HG02840 (cell line): ENCODE data around the gene SLC34A3.
A peak's percentile ranks its signal among the peaks of the same experiment; 100 is the strongest.

Source experiments
- ATAC-seq: cut with Tn5 transposase; IDR thresholded peaks from one replicate; pipeline ENCODE4 v1.9.1; 2021; ENCODE audit warnings: mild to moderate bottlenecking, moderate library complexity, moderate number of reproducible peaks; ENCODE audit not compliant: unreplicated experiment, low FRiP score

SLC34A3 gene

DNA sequence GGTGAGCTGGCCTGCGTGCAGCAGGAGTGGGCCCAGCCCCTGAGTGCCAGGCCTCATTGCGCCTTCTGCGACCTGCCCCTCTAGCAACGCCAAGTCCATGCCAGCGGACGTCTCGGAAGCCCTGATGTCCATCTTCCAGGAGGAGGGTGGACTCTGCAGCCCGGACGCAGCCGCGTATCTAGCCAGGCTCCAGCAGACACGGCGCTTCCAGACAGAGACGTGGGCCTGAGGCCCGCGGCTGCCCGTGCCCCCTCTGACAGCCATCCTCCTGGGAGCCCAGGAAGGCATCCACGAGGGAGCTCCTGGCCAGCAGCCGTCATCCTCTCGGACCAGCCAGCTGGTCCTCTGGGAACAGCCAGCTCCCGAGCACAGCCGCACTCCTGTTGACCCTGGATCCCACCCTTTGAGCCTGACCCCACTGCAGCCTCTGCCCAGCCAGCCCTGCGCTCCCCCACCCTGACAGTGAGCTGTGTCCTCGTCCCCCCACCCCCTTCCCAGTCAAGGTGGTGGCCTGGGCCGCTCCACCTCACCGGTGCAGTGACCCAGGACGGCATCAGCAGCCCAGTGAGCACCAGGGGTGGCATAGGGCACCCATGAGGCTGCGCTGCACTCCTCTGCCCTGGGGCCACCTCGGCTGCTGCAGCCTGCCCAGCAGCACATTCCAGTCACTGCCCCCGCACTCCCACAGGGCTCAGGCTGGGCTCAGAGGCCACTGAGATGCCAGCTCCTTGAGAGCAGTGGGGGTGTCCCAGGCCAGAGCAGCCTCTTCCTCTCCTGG, 14.3 kb upstream of the SLC34A3 start:
- no peak for ATAC-seq

DNA sequence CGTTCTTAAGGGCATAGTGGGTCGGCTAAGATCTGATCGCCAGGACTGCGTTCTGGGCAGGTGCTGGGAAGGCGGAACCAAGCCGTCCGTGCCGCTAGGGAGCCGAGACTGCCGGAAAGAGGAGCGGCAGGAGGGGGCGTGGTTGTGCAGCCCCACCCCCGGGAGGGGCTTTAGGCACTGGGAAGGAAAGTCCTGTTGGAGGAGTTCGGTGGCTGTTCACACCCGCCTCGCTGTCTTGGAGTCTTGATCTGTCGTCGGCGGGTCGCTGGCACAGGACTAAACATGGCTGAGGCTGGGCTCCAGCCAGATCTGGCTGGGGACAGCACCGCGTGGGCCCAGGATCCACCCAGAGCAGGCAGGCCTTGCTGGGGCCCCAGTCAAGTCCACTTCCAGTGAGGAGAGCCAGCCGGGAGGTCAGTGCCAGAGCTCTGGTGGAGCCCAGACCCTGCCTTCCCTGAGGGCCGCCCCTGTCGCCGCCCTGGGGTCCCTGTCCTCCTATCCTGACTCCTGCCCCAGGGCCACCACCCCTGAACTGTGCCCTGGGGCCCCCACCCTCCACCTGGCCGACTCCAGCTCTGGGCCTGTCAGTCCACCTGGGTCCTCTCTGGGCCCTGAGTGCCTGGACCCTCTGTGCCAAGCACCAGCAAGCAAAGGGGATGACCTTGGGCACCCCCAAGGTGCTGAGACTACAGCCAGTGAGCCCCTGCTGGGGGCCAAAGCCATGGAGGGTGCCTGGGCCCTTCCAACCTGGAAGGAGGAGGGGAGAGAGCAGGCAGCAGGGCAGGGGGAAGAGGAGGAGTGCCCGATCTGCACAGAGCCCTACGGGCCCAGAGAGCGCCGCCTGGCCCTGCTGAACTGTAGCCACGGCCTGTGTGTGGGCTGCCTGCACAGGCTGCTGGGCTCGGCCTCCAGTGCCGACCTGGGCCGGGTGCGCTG, 13.2 kb upstream of the SLC34A3 start:
- ATAC-seq = no peak

DNA sequence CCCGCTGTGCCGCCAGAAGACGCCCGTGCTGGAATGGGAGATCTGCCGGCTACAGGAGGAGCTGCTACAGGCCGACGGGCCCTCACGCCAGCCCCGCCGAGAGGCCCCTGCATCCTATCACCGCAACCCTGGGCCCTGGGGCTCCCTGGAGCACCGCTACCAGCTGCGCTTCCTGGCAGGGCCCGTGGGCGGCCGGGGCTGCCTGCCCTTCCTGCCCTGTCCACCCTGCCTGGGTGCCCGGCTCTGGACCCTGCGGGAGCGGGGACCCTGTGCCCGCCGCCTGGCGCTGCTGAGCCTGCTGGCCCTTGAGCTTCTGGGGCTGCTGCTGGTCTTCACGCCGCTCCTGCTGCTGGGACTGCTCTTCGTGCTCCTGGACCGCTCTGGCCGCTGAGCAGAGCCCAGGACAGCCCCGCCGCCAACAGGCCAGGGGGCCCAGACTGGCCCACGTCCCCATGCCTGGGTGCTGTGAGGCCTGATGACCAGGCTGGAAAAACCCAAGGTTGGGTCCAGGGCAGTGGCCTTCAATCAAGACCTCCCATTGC, 12.4 kb upstream of the SLC34A3 start:
- ATAC-seq = no peak

DNA sequence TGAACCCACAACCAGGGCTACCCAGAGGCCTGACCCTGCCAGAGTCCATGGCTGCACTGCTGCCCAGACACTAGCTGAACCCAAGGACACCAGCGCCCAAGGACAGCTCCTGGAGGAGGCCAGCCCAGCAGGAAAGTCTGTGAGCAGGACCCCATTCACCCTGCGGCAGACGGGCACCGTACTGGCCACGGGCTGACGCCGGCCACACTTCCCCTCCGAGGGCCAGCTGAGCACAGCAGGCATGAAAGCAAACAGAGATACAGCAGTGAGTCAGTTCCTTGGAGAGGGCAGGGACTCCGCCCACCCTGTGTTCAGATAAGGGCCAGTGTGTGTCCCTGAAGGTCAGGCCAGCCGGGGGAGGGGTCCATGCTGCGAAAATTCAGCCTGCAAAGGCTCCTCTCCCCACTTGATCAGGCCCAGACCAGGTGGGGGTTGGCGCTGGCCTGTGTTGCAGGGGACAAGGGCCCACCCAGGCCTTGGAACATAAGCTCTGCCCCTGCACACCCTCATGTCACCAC, 11.9 kb upstream of the SLC34A3 start:
- no peak for ATAC-seq

DNA sequence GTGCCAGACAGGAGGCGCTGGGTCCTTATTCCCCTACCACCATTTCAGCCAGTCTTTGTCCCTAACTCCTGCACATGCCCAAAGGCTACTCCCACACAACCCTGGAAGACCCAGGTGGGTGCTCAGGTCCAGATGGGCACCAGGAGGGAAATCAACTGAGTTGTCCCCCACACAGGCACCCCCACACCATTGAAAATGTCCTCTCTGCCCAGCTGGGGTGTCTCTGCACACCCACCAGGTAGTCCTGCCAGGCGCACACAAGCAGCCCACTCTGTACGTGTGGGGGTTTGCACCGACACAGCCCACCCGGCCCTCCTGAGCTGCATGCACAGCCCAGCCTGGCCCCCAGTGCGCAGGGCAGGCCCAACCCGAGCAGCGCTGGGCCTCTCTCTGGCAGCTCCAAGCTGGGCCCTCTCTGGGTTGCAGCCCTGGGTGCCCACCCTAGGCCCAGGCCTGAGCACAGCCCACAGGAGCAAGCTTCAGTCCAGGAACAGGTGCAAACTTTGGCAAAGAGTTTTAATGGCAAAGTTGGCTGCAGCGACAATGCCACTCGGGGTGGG, 10.9 kb upstream of the SLC34A3 start:
- ATAC-seq = no peak

DNA sequence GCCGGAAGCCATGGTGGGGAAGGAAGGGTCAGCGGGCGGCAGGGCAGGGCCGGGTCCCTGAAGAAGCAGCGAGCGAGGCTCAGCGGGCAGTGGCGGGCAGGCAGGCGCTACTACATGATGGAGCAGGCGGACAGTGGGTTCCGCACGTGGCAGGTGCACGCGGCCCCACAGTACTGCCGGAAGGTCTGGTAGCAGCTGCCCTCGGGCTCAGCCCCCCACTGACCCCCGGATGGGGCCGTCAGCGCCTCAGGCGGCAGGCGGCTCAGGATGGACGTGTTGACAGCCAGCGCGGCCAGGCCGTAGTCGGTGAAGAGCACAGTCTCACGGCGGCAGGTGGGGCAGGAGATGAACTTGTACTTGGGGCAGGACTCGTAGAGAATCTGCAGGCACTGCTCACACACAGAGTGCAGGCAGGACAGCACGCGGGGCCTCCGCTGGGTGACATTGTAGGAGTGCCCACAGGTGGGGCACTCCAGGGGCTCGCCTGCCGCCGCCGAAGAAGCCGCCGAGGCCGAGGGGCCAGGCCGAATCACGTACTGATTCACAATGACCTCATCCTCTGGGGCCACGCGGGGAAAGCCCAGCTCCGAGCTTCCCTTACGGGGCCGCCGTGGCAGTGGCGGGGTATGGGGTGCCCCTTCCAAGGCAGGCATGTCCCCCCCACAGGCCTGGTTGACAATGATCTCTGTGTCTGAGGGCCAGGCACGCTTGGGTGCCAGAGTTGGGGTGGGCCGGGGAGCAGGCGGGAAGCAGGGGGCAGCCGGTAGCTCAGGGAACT, 10.2 kb upstream of the SLC34A3 start:
- ATAC-seq = no peak

DNA sequence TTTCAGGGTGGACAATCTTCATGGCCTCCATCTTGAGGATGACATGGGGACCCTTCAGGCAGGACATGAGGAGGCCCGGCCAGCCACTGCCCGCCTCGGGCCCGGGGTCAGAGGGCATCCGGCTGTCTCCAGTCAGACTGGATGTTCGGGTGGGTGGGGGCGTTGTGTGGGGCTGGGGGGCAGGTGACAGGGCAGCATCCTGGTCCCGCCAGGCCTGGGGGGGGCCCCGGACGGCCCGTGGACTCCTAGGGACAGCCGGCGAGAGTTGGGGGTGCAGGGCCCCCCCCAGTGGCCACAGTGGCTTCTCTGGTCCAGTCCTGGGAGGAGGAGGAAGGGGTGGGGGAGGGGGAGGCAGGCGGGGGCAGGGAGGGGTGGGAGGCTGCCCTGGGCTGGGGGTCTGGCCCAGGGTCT, 9.6 kb upstream of the SLC34A3 start:
- no peak for ATAC-seq

DNA sequence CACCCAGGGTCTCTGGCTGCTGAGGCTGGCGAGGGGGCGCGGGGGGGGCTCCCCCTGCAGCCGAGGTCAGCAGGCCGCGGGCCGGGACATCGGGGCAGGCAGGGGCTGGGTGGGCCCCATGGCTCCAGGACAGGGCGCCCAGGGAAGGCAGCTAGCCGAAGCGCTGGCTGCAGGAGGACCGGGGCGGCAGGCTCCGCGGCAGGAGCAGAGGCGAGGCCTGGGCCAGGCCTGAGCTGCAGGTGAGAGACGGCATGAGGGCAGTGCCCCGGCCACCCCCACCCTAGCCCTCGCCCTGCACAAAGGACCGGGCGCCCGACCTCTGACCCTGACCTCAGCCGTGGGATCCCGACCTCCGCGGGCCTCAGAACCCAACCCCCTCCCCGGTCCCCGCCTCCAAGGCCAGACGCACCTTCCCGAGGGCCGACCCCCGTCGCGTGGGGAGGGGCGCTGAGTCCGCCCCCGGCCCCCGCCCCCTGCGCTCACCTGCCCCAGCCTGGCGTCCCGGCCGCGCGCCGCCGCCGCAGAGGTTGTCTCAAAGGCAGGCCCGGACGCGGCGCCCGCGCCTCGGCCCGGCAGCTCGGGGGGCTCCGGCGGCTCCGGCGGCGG, 9.1 kb upstream of the SLC34A3 start:
- ATAC-seq = no peak

DNA sequence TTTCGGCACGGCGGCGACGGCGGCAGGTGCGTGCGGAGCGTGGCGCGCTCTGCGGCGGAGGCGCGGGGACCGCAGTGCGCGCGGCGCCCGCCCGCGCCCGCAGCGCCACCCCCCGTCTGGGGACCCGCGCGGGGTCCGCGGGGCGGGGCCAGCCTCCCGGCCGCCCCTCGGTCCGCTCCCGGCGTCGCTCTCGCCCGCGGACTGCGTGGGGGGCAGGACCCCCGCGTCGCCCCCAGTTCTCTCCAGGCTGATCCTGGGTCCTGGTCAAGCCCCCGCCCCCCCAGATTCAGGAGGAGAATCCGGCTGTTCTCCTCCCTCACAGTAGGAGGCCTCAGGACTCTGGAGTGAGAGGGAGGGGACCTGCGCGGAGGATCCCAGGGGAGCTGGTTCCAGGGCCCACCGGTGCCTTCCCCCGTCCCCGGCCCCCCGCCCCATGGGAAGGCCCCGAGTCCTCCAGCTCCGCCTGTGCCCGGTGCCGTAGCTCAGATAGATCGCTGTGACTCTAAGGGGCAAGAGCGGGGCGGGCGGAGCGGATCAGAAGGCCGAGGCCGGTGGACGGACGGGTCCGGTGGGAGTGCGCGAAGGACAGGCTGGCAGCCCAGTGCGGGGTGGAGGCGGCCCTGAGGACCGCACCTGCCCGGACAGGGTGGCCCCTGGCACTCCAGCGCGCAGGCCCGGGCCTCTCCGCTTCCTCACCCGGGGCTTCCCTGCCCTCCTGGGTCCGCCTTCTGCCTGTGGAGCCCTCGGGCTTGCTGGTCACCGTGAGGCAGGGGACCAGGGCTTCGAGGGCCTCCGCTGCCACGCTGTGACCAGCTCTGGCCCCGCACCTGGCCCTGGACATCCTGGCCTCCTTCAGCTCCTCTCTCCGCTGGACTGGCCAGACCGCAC, 8.3 kb upstream of the SLC34A3 start, which contains the start of gene RNF208:
TSS of gene RNF208 (minus strand) at position 51 of the 888 bp plus-strand sequence. CDS start 1,028 bp downstream, outside the sequence.
- peak; percentile 1 for ATAC-seq

DNA sequence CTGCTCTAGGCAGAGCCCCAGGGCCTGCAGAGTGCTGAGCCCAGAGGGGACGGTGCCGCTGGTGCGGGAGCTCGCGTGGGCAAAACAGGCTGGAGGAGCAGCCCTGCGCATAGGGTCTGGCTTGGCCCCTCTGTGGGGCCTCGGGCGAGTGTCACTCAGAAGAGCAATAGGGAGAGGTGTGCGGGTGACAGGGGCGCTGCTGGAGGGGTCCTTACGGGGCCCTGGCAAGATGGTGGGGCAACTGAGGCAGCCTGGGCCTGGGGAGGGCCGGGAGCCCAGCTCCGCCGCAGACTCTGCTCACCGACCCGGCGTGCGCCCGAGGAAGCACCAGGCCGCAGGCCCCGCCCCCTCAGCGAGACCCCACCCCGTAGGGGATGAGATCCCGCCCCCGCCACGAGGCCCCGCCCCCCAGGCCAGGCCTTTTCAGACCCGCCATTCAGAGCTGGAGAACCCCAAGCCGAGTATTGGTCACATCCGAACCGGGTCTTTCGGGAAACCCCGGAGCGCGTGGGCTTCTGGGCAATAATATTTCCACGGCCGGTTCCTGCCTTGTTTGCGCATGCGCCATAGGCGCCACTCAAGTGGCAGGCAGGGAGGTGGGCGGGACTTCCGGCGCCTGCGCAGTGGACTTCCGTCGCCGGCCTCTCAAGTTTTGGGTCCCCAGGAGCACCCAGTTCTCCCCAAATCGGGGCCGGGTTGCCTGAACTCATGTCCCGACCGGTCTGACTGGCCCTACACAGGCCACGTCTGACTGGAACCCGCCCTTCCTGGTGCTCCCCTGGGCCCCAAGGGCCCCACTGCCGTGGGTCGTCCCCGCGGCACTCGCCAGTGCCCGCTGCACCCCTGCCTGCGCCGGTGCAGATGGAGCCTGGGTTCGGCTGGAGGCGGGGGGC, 7.4 kb upstream of the SLC34A3 start:
- peak; percentile 84 for ATAC-seq

DNA sequence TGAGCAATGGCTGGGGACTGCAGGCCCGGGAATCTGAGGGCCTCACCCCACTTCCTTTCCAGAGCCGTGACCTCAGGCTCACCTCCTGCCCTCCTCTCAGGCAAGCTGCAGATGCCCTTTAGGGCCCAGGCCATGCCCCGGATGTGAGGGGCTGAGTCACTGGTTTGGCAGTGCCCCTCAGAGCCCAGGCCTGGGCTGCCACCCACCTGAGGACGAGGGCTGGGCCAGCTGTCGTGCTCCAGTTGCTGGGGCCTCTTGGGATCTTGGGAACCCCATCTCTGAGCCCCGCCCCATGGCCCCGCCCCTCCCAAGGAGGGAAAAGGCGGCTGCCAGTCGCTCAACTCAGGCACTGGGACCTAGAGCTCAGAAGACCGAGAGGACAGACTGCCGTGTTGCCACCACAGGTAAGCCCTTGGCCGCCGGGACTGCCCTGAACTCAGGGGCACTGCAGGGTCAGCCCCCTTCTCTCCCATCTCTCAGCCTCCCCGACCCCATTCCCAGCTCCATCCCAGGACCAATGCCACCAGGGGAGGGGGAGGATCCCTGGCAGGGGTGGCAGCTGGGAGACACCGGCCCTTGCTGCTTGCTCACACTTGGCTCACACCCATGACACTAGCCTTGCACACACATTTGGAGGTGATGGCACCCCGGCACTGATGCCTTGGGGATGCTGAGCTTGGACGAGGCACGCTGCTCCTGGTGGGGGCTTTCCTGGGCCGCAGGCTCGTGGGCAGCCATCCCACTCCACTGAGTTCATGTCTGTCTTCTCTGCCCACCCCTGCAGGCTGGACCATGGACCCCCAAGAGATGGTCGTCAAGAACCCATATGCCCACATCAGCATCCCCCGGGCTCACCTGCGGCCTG, 5.6 kb upstream of the SLC34A3 start, which contains the start of gene CYSRT1:
TSS of gene CYSRT1 (plus strand) at position 345 of the 865 bp plus-strand sequence. CDS start at position 793, 448 bp downstream.
- no peak for ATAC-seq

DNA sequence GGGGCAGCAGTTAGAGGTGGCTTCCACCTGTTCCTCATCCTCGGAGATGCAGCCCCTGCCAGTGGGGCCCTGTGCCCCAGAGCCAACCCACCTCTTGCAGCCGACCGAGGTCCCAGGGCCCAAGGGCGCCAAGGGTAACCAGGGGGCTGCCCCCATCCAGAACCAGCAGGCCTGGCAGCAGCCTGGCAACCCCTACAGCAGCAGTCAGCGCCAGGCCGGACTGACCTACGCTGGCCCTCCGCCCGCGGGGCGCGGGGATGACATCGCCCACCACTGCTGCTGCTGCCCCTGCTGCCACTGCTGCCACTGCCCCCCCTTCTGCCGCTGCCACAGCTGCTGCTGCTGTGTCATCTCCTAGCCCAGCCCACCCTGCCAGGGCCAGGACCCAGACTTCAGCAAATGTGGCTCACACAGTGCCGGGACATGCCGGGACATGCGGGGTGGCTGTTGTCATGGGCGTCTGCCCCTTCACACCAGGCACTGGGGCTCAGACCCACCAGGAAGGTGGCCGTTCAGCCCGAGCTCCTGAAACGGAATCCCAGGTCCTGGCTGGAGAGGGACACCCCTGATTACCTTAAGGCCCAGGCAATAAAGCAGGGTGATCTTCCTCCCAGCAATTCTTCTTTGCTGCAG, 4.9 kb upstream of the SLC34A3 start:
- no peak for ATAC-seq

DNA sequence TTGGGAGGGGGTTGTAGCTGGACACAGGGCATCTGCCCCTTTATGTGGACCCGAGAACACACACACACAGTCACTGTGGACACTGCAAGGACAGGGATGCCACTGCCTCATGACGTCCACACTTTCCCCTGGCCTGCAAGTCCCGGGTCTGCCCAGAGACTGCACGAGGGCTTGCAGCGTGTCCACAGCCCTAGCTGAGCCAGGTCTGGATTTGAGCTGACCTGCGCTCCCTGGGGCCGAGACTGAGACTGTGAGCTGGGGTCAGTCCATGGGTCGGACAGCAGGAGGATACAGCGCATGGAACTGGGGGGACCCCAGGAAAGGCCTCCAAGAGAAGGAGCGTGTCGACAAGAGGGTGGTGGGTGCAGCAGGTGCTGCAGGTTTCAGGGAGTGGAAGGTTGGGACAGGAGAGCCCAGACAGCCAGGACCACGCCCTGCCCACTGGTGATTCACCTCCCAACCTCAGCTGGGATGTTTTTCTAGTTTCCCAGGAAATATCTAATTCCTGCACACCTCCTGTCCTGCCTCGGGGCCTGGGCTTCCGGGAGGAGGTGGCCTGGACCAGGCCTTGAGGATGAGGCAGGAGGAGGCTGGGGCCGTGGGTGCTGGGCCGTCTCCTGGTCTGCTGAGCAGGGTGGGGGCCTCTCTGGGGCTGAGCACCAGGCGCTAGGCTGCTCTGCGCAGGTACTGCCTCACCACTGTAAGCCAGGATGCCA, 4.2 kb upstream of the SLC34A3 start:
- no peak for ATAC-seq

DNA sequence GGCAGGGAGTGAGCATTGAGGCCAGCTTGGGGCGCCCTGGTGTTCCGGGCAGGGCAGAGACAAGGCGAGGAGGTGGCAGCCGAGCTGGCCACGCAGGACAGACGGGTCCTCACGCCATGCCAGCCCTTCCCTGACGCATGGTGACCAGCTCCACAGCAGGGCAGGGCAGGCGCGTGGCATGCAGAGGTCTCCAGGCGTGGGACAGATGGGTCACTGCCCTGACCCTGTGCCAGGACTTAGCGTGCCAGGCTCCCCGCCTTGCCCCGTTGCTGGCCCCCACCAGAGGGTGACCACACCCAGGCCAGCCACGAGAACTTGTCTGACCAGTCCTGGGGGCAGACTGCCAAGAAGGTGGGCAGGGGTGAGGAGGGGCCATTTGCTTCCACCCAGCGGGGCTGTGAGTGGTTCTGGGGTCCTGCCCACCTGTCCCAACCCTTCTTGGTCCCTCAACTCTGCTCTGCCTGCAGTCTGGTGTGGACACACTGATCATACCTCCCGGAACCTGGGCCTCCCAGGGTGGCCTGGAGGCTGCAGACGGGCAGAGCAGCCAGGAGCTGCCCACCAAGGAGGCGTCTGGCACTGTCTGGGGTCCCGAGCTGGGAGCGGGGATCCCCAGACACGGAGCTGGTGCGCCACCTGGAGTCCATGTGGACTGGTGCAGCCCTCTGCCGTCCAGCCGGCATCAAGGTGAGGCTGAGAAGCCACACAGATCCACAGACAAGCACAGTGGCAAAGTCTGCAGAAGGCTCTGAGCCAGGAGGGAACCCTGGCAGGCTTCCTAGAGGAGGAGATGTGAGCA, 3.4 kb upstream of the SLC34A3 start, which contains the start of gene RNF224:
TSS of gene RNF224 (plus strand) at position 449 of the 799 bp plus-strand sequence. CDS start 834 bp downstream, outside the sequence.
- no peak for ATAC-seq
